Immature natural killer cell (primary cell): ENCODE measurements around the gene IL2RG. TPM values are rescaled to one million over a fixed set of nuclear protein-coding genes. Genes with fewer than 3 reads are reported as not detected.
A peak's percentile ranks its signal among the peaks of the same experiment; 100 is the strongest.

Experiments used
- DNase-seq, 3 donors: peaks; one replicate each; pipeline ENCODE4 v3.0.0; 2022; ENCODE audit warnings: mixed read lengths in 1 of 3
- H3K27ac Mint-ChIP-seq, 6 donors: one replicate each; pipeline ENCODE4 v1.8.0; 2020; ENCODE audit warnings: mixed read lengths in 6 of 6, mild to moderate bottlenecking in 5 of 6, inconsistent platforms in 4 of 6, moderate library complexity in 3 of 6
- H3K27me3 Mint-ChIP-seq, 3 donors: one replicate each; pipeline ENCODE4 v1.8.0; 2020 to 2021; ENCODE audit warnings: low read depth in 3 of 3, mild to moderate bottlenecking in 3 of 3, mixed read lengths in 3 of 3, moderate library complexity in 3 of 3, inconsistent platforms in 1 of 3
- H3K36me3 Mint-ChIP-seq, 3 donors: one replicate each; pipeline ENCODE4 v1.8.0; 2020; ENCODE audit warnings: mixed read lengths in 3 of 3, inconsistent platforms in 2 of 3, mild to moderate bottlenecking in 2 of 3
- H3K4me1 Mint-ChIP-seq, 2 donors: one replicate each; pipeline ENCODE4 v1.8.0; 2020; ENCODE audit warnings: inconsistent platforms in 2 of 2, mild to moderate bottlenecking in 2 of 2, mixed read lengths in 2 of 2, moderate library complexity in 1 of 2
- H3K4me3 Mint-ChIP-seq, 5 donors: one replicate each; pipeline ENCODE4 v1.8.0; 2020; ENCODE audit warnings: mild to moderate bottlenecking in 5 of 5, mixed read lengths in 5 of 5, inconsistent platforms in 3 of 5, moderate library complexity in 3 of 5
- H3K9me3 Mint-ChIP-seq, 6 donors: one replicate each; pipeline ENCODE4 v1.8.0; 2020; ENCODE audit warnings: mild to moderate bottlenecking in 6 of 6, mixed read lengths in 6 of 6, inconsistent platforms in 4 of 6, moderate library complexity in 3 of 6
- polyA plus RNA-seq, 3 donors: library from polyadenylated mRNA; unstranded; fragments of 300-500 nt; fragmentation: Illumina TruSeq; gene quantifications; one replicate each; pipeline ENCODE4 v1.2.3, GENCODE V29; 2021

IL2RG gene
- polyA plus RNA-seq, 3 donors from 2014 or later: 1,102 to 1,755 (median 1,598) TPM

- H3K27ac Mint-ChIP-seq: peak overlapping the region; percentile 95 to 98 (median 96)
- H3K27me3 Mint-ChIP-seq: peaks cover 16 to 19% (median 16%) of the 10 kb centered on the region in 3 donors
- H3K36me3 Mint-ChIP-seq: peaks cover 0 to 19% (median 12%) of the 10 kb centered on the region in 3 donors
- no peaks in the 10 kb centered on the region for H3K9me3 Mint-ChIP-seq
- peak overlapping the region; percentile 81 to 91 (median 83) for H3K4me3 Mint-ChIP-seq
- peaks cover 88 to 93% of the 10 kb centered on the region in 2 donors for H3K4me1 Mint-ChIP-seq
- peak; percentile 69 to 73 (median 73) for DNase-seq
Observed at GRCh38 chrX:71103110-71103983, 8.0 kb downstream of the IL2RG start.

GRCh38 chrX:71102292-71102691, 9.1 kb downstream of the IL2RG start:
- H3K4me3 Mint-ChIP-seq: peak overlapping the region in 3 of 5 donors; percentile 18 to 52 (median 50)
- DNase-seq: no peak
- H3K9me3 Mint-ChIP-seq: no peaks in the 10 kb centered on the region
- H3K27ac Mint-ChIP-seq: peak overlapping the region; percentile 95 to 98 (median 96)
- peaks cover 87 to 93% of the 10 kb centered on the region in 2 donors for H3K4me1 Mint-ChIP-seq
- peaks cover 14 to 17% (median 16%) of the 10 kb centered on the region in 3 donors for H3K27me3 Mint-ChIP-seq
- H3K36me3 Mint-ChIP-seq: peaks cover 0 to 14% (median 6%) of the 10 kb centered on the region in 3 donors

GRCh38 chrX:71100581-71101505, 10.5 kb downstream of the IL2RG start:
- Mint-ChIP-seq H3K27me3 (peaks cover 11 to 17% (median 17%) of the 10 kb centered on the region in 3 donors), H3K27ac (peak overlapping the region; percentile 81 to 98 (median 95)), H3K4me3 (peak overlapping the region in 2 of 5 donors; percentile 13 to 31), H3K36me3 (peaks cover 0 to 5% (median 0%) of the 10 kb centered on the region in 3 donors), H3K9me3 (no peaks in the 10 kb centered on the region), H3K4me1 (peaks cover 81 to 90% of the 10 kb centered on the region in 2 donors)
- DNase-seq: no peak

- Mint-ChIP-seq H3K9me3 (no peaks in the 10 kb centered on the region), H3K4me3 (no peak overlapping the region), H3K27me3 (peaks cover 12 to 17% (median 16%) of the 10 kb centered on the region in 3 donors), H3K4me1 (peaks cover 81 to 91% of the 10 kb centered on the region in 2 donors), H3K36me3 (no peaks in the 10 kb centered on the region), H3K27ac (peak overlapping the region in 5 of 6 donors; percentile 62 to 90 (median 74))
- DNase-seq: no peak
Observed at GRCh38 chrX:71099736-71100135, 11.6 kb downstream of the IL2RG start.

- Mint-ChIP-seq H3K36me3 (no peaks in the 10 kb centered on the region), H3K4me1 (peaks cover 74 to 84% of the 10 kb centered on the region in 2 donors), H3K27me3 (peaks cover 12 to 14% (median 14%) of the 10 kb centered on the region in 3 donors), H3K4me3 (peak overlapping the region in 1 of 5 donors; percentile 73), H3K9me3 (no peaks in the 10 kb centered on the region), H3K27ac (peak overlapping the region; percentile 62 to 90 (median 73))
- no peak for DNase-seq
Observed at GRCh38 chrX:71098951-71099506, 12.3 kb downstream of the IL2RG start.

DNA sequence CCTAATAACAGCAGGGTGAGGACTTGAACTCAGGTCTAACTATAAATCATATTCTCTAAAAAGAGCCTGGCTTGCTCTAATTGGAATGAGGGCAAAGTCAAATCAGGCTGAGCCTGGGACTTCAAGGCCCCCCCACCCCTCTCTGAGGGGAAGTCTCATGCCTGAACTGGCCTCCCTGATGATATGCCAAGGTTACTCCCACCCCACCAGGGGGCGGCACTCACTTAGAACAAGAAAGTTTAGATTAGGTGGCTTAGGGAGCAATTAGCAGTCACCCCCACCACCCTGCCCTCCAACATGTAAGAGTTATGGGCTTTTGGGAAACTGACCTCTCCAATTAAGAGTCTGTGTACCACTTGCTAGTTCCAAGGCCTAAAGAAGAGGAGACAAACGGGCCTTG, 13.1 kb downstream of the IL2RG start:
- Mint-ChIP-seq H3K4me1 (peaks cover 66 to 77% of the 10 kb centered on the region in 2 donors), H3K27me3 (peaks cover 10 to 12% (median 11%) of the 10 kb centered on the region in 3 donors), H3K36me3 (no peaks in the 10 kb centered on the region), H3K9me3 (no peaks in the 10 kb centered on the region), H3K4me3 (peak overlapping the region; percentile 31 to 77 (median 42)), H3K27ac (peak overlapping the region; percentile 53 to 91 (median 81))
- peak; percentile 75 to 81 (median 78) for DNase-seq

DNA sequence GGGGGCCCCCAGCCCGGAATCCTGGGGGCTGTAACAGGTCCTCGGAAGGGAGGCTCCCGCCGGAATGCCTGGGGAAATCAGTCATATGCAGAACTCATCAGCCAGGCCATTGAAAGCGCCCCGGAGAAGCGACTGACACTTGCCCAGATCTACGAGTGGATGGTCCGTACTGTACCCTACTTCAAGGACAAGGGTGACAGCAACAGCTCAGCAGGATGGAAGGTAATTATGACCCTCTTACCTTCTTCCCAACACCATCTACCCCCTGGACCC, 14.7 kb downstream of the IL2RG start:
- H3K27ac Mint-ChIP-seq: peak overlapping the region in 4 of 6 donors; percentile 23 to 96 (median 88)
- peak overlapping the region; percentile 92 to 98 (median 95) for H3K4me3 Mint-ChIP-seq
- H3K4me1 Mint-ChIP-seq: peaks cover 53 to 61% of the 10 kb centered on the region in 2 donors
- peaks cover 4 to 10% (median 8%) of the 10 kb centered on the region in 3 donors for H3K27me3 Mint-ChIP-seq
- DNase-seq: no peak
- H3K9me3 Mint-ChIP-seq: no peaks in the 10 kb centered on the region
- H3K36me3 Mint-ChIP-seq: no peaks in the 10 kb centered on the region

GRCh38 chrX:71095981-71096759, 15.2 kb downstream of the IL2RG start:
- no peak for DNase-seq
- Mint-ChIP-seq H3K4me3 (peak overlapping the region; percentile 92 to 98 (median 95)), H3K27ac (peak overlapping the region; percentile 86 to 96 (median 94)), H3K4me1 (peaks cover 47 to 56% of the 10 kb centered on the region in 2 donors), H3K9me3 (no peaks in the 10 kb centered on the region), H3K36me3 (no peaks in the 10 kb centered on the region), H3K27me3 (peaks cover 4 to 8% (median 8%) of the 10 kb centered on the region in 3 donors)

DNA sequence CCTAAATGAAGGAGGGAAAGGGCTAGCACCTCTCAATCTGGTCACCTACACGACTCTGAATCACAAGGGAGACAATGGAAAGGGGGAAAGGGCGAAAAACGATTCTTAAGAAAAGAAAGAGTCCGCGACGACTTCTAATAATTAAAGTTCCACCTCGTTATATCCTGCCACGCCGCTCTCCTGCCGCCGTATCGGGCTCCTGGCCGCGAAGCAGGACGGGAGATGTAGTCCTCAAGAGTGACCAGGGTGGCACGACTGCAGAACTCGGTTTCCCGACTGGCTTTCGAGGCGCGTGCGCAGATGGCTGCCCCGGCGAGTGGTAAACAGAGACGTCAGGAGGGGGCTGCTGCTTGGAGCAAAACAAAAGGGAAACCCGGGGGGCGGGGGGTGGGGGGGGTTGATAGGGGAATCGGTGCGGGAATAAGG, 15.8 kb downstream of the IL2RG start, which contains the start of gene FOXO4:
Gene FOXO4, plus strand, starts transcription at position 297 of the 426 bp plus-strand sequence. CDS start 678 bp downstream, outside the sequence.
- Mint-ChIP-seq H3K27me3 (peaks cover 4 to 8% (median 8%) of the 10 kb centered on the region in 3 donors), H3K36me3 (no peaks in the 10 kb centered on the region), H3K27ac (peak within 1 kb of the TSS; percentile 86 to 96 (median 94)), H3K4me1 (peaks cover 41 to 50% of the 10 kb centered on the region in 2 donors), H3K9me3 (no peaks in the 10 kb centered on the region), H3K4me3 (peak within 1 kb of the TSS; percentile 92 to 98 (median 95))
- peak; percentile 84 to 88 (median 86) for DNase-seq

GRCh38 chrX:71095033-71095432, 16.3 kb downstream of the IL2RG start:
- peak overlapping the region; percentile 63 to 98 (median 92) for H3K4me3 Mint-ChIP-seq
- no peak for DNase-seq
- peak overlapping the region in 5 of 6 donors; percentile 5 to 91 (median 32) for H3K27ac Mint-ChIP-seq
- peaks cover 4 to 8% (median 5%) of the 10 kb centered on the region in 3 donors for H3K27me3 Mint-ChIP-seq
- H3K4me1 Mint-ChIP-seq: peaks cover 39 to 47% of the 10 kb centered on the region in 2 donors
- H3K9me3 Mint-ChIP-seq: no peaks in the 10 kb centered on the region
- no peaks in the 10 kb centered on the region for H3K36me3 Mint-ChIP-seq

DNA sequence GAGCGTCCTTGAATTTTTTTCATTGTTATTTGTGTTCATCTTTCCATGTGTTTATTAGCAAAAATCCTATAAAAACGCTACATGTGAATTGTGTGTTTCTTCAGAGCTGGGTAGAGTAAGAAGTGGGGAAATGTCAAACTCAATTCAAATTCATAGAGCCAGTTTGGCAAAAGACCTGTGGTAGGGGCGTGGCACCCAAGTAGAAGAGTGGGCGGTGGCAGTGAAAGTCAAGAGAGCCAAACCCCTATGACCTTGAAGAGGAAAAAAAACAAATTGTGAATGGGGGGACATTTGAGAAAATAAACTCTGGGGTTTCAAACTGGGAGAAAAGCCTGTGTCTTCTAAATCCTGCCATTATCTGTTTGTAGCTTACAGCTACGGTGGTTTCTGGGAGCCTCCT, 20.1 kb downstream of the IL2RG start:
- Mint-ChIP-seq H3K36me3 (no peaks in the 10 kb centered on the region), H3K4me3 (no peak overlapping the region), H3K27ac (no peak overlapping the region), H3K9me3 (no peaks in the 10 kb centered on the region), H3K27me3 (peaks cover 4 to 8% (median 5%) of the 10 kb centered on the region in 3 donors), H3K4me1 (peaks cover 12 to 14% of the 10 kb centered on the region in 2 donors)
- no peak for DNase-seq

DNA sequence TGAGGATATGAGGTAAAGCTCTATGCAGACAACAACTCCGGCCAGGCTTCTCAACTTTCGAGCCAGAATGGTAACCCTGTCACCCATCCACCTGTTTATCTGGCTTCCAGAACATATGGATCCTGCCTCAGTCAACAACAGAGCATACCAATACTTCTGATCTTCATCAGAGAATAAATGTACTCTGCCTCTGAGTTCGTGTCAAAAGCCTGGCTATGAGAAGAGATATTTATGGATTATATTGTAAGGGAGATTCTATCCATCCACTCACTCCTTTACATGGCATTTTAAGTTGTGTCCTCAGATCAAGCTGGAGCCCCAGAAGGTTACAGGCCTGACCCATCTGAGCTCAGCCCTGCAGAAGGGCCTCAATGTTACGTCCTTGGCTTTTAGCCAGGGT, 25.5 kb downstream of the IL2RG start:
- DNase-seq: no peak
- Mint-ChIP-seq H3K4me1 (no peaks in the 10 kb centered on the region), H3K27me3 (peaks cover 0 to 4% (median 2%) of the 10 kb centered on the region in 3 donors), H3K4me3 (no peak overlapping the region), H3K36me3 (no peaks in the 10 kb centered on the region), H3K27ac (no peak overlapping the region), H3K9me3 (no peaks in the 10 kb centered on the region)
